Measurements from ENCODE around the gene FAM229A. TPM values are rescaled to one million over a fixed set of nuclear protein-coding genes. Genes with fewer than 3 reads are reported as not detected.
A peak's percentile ranks its signal among the peaks of the same experiment; 100 is the strongest.

FAM229A gene
- total and polyA plus RNA-seq, 9 of the 15 experiments (the other 6 are each of a cell fraction or from before 2014, with no cell fraction given): 0.04 to 21.6 (median 7.4) TPM

GRCh38 chr1:32351399-32352238, 10.7 kb downstream of the FAM229A start (continued):
- TF ChIP-seq ZBTB11 (CRISPR knock-in tag; IDR thresholded peaks at IDR 0.05) (no peak), PCBP2 (IDR thresholded peaks at IDR 0.05; ENCODE audit: low read depth, low read length, poor library complexity, severe bottlenecking) (no peak), RHOXF2B (CRISPR knock-in tag; conservative IDR thresholded peaks at IDR 0.05) (no peak), ERF (CRISPR knock-in tag; IDR thresholded peaks at IDR 0.05) (no peak; the same call in 1 of the 2 replicates), ZNF436 (CRISPR knock-in tag; IDR thresholded peaks at IDR 0.05) (no peak), KDM1A (IDR thresholded peaks at IDR 0.05) (no peak), NONO (IDR thresholded peaks at IDR 0.05; ENCODE audit: low read depth in 2 of 2, low read length in 1 of 2) (peak; percentile 76 to 94), ZNF589 (CRISPR knock-in tag; IDR thresholded peaks at IDR 0.05; ENCODE audit: low read depth) (no peak), ZNF584 (CRISPR knock-in tag; IDR thresholded peaks at IDR 0.05; ENCODE audit: low read depth) (peak; percentile 85; the same call in 1 of the 2 replicates), ILK (tag; IDR thresholded peaks at IDR 0.05; ENCODE audit: borderline replicate concordance, low read depth) (no peak), RFX1 (IDR thresholded peaks at IDR 0.05) (no peak), HDAC2 (IDR thresholded peaks at IDR 0.05) (no peak; the same call in 1 of the 2 replicates), ZEB2 (IDR thresholded peaks at IDR 0.05) (no peak), ZNF639 (CRISPR knock-in tag; conservative IDR thresholded peaks at IDR 0.05 in 1 of 2, IDR thresholded peaks at IDR 0.05 in 1 of 2) (peak in 1 of 2 experiments; percentile 80; a peak in 1 of 4 replicates)
- TF ChIP-seq, protein P1, sequence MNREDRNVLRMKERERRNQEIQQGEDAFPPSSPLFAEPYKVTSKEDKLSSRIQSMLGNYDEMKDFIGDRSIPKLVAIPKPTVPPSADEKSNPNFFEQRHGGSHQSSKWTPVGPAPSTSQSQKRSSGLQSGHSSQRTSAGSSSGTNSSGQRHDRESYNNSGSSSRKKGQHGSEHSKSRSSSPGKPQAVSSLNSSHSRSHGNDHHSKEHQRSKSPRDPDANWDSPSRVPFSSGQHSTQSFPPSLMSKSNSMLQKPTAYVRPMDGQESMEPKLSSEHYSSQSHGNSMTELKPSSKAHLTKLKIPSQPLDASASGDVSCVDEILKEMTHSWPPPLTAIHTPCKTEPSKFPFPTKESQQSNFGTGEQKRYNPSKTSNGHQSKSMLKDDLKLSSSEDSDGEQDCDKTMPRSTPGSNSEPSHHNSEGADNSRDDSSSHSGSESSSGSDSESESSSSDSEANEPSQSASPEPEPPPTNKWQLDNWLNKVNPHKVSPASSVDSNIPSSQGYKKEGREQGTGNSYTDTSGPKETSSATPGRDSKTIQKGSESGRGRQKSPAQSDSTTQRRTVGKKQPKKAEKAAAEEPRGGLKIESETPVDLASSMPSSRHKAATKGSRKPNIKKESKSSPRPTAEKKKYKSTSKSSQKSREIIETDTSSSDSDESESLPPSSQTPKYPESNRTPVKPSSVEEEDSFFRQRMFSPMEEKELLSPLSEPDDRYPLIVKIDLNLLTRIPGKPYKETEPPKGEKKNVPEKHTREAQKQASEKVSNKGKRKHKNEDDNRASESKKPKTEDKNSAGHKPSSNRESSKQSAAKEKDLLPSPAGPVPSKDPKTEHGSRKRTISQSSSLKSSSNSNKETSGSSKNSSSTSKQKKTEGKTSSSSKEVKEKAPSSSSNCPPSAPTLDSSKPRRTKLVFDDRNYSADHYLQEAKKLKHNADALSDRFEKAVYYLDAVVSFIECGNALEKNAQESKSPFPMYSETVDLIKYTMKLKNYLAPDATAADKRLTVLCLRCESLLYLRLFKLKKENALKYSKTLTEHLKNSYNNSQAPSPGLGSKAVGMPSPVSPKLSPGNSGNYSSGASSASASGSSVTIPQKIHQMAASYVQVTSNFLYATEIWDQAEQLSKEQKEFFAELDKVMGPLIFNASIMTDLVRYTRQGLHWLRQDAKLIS (CRISPR knock-in tag; IDR thresholded peaks at IDR 0.05): 0 out of 2 replicates have a peak, but pooled peaks have one; percentile 56
- TF ChIP-seq, protein P2, sequence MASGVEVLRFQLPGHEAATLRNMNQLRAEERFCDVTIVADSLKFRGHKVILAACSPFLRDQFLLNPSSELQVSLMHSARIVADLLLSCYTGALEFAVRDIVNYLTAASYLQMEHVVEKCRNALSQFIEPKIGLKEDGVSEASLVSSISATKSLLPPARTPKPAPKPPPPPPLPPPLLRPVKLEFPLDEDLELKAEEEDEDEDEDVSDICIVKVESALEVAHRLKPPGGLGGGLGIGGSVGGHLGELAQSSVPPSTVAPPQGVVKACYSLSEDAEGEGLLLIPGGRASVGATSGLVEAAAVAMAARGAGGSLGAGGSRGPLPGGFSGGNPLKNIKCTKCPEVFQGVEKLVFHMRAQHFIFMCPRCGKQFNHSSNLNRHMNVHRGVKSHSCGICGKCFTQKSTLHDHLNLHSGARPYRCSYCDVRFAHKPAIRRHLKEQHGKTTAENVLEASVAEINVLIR (CRISPR knock-in tag; IDR thresholded peaks at IDR 0.05): no peak

All from K562 (cell line).